Endometrial microvascular endothelial cells (primary cell): ENCODE results near the gene MIER1. TPM values are rescaled to one million over a fixed set of nuclear protein-coding genes. Genes with fewer than 3 reads are reported as not detected.

ENCODE experiments used
- in situ Hi-C: cut with HindIII; loops from 2 replicates; pipeline ENCODE4 v1.10.0; 2017; ENCODE audit warnings: low sequenced_read_pairs, low pct_unique_long_range_greater_than_20kb; ENCODE audit errors: inconsistent ontology term
- total RNA-seq: library from RNA; depleted of rRNA; stranded (reverse); fragments of >200 nt; gene quantifications from one replicate; pipeline ENCODE4 v1.2.3, GENCODE V29; 2015; ENCODE audit errors: inconsistent ontology term

MIER1 gene
- total RNA-seq, 1 donor from 2014 or later: 24.5 TPM

DNA sequence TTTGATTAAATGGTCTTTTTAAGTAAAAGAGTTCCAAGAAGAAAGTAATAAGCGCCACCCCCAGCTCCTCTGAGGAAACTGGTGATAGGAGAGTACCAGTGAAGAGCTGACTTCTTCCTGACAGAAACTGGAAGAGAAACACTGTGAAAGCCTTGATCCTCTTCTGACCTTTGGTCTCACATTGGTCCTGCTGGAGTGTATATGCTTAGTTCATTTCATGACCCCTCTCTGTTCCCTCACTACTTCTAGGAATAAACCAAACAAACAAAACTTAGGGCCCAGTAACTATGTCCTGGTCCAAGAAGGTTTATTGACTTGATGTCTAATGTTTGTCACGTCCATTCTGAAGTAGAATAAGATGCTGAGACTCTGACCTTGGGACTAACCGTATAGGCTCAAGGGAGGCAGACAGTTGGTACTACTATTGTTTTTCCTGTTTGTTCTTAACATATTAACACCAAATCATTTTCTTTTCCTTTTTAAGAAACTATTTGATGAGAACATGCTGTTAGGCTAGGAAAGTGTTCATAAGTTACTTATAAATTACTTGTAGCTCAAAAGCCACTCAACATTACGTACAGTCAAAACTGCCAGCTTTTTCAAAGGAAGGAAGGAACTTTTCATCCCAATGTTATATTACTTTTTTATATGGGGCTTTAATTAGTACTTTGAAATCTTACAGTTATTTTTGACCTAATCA, 57.9 kb downstream of the MIER1 start:
- in situ Hi-C loops: loop anchor here (25.0 kb wide), 1 partner anchor 220 kb away; the partner anchor contains the start of gene DYNLT5

DNA sequence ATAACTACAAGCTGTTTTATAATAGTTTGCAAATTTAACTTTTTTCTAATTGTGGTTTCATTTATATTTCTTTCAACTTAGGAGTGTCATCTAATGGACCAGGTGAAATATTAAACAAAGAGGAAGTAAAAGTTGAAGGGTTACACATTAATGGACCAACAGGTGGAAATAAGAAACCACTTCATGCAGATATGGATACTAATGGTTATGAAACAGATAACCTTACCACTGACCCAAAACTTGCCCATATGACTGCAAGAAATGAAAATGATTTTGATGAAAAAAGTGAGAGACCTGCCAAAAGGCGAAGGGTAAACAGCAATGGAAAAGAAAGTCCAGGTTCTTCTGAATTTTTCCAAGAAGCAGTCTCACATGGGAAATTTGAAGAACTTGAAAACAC, 59.7 kb downstream of the MIER1 start:
- in situ Hi-C loops: loop anchor here (25.0 kb wide), 1 partner anchor 222 kb away; the partner anchor contains the start of gene DYNLT5

DNA sequence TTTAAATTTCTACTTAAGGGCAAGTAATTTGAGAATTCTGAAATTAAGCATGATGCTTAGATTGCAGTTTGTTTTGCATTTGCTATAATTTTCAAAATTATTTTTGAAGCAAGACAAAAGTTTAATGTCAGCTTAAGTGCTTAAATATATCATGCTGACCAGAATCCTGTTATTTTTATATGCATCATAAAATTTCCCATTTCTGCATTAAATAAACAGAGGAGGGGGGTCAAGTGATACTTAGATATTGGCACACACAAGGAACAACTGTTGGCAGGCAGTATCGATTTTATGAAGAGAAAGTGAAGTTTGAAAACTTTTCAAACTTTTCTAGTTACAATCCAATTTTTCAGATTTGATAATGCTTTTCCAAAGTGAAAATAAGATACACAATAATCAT, 61.0 kb downstream of the MIER1 start:
- in situ Hi-C loops: loop anchor here (25.0 kb wide), 1 partner anchor 224 kb away; the partner anchor contains the start of gene DYNLT5

- in situ Hi-C loops: loop anchor here (25.0 kb wide), 1 partner anchor 231 kb away; the partner anchor contains the start of gene DYNLT5
These were observed 68.3 kb downstream of the MIER1 start for GRCh38 chr1:66993076-66993475.

DNA sequence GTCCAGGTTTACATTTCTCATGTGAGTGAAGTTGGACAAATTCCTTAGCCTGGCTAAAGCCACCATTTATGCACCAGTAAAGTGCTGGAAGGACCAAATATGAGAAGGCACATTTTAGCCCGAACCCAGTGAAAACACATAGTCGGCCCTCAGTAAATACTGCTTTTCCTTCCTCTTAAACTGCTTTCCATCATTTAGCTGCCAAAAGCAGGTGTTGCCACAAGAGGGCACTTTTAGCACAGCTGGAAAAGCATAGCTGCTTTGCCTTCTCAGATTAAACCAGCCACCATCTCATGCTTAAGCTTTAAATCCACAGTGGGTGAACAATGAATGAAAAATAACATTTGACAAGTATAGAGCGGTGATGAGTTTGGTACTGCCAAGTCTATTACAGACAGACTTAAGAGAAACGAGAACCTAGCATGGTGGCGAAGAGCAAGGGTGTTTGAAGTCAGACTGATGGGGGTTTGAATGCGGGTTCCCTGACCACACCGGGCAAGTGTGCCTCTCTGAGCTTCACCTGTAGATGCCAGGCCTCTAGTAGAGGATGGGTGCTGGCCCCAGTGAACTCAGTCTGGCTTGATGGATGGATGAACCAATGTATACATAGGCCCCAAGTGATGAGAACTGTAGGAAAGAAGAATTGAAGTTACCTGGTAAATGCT, 71.4 kb downstream of the MIER1 start:
- in situ Hi-C loops: loop anchor here (25.0 kb wide), 1 partner anchor 234 kb away; the partner anchor contains the start of gene DYNLT5

DNA sequence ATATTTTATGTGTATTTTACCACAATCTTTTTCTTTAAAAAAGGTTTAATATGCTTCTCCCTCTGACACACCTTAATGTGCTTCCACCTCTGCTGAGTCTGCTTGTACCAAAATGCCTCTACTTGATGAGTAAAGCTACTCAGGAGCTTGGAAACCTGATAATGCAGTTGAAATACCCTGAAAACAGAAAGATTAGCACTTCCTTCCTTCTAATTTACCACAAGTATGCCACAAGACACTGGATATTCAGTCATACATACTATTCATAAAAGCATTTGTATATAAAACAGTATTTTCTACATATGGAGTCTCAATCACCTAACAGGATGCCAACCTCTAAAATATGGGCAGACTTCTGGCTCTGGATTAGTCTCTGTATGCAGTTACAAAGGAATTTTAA, 74.2 kb downstream of the MIER1 start:
- in situ Hi-C loops: loop anchor here (25.0 kb wide), 1 partner anchor 237 kb away; the partner anchor contains the start of gene DYNLT5

GRCh38 chr1:66999640-67000400, 75.0 kb downstream of the MIER1 start:
- in situ Hi-C loops: loop anchor here (25.0 kb wide), 1 partner anchor 238 kb away; the partner anchor contains the start of gene DYNLT5

GRCh38 chr1:67001682-67002425, 77.1 kb downstream of the MIER1 start:
- in situ Hi-C loops: no loop called here

DNA sequence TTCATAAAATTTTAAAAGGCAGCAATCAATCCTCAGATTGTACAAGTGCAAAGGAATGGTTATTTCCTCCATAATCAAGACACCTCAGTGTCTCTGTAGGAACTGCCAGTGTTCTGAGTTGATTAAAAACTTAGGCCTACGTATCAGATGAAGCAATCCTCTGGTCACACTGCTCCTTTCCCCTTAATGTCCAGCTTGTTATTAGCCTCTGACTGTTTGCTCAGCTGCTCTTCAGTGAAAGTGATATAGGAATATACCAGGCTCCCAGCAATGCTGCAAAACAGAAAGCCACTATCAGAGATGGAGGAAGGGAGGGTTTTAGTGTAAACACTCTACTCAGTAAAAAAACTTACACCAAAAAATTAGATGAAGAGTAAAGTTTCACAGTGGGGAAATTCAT, 79.4 kb downstream of the MIER1 start:
- in situ Hi-C loops: no loop called here

DNA sequence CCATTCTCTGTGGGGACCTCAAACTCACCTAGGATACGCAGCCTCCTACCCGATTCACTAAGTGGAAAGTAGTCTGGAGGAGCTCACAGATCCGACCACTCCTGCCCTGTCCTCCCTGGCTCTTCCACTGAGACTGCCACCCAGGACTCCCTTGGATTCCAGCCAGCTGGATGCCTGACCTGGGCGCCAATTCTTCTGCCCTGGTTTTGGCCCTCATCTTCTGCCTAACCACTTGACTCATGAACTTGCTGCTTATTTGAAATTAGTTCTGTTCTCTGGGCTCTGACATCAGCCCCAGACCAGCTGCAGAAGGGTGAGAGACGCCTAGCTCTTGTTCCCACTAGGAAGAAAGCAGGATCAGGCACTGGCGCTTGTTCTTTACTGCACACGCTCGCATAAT, 80.3 kb downstream of the MIER1 start:
- in situ Hi-C loops: no loop called here

- in situ Hi-C loops: no loop called here
These were observed 85.0 kb downstream of the MIER1 start for GRCh38 chr1:67009792-67010191.

DNA sequence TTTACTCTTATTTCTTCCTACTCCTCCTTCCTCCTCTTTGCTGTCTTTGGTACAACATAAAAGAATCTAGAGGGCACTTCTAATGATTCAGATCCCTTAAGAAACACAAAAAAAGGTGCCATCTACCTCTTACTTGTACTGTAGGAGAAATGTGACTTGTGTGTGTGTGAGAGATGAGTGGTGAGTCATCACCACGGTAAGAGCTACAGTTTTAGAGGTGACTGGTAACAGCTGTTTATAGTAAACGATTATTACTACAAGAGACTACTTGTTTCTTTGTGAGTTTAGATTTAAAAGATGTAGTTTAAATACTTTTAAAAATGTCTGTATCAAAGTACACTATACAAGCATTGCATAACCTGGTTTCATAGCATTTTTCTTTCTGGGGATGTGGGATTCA, 88.8 kb downstream of the MIER1 start:
- in situ Hi-C loops: no loop called here

- in situ Hi-C loops: no loop called here
These were observed 93.8 kb downstream of the MIER1 start for GRCh38 chr1:67018574-67018973.

- in situ Hi-C loops: no loop called here
These were observed 94.3 kb downstream of the MIER1 start for GRCh38 chr1:67019121-67019520.

GRCh38 chr1:67019600-67020136, 94.9 kb downstream of the MIER1 start:
- in situ Hi-C loops: no loop called here

DNA sequence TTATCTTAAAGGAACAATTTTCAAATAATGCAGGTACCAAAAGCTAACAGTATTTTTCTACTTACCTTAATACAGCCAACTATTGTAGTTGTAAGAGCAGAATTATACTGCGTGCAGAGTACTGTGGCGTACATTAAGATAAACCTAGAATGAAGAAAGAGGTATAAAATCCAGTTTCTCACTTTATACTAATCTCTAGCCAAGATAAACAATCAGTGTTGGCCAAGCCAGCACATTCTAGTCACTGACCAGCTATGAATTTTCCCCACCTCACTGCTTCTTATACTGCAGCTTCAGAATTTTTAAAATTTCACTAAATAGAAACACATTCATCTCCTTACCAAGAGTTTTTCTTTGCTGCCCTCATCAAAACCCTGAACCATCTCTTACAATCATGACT, 95.5 kb downstream of the MIER1 start:
- in situ Hi-C loops: no loop called here

DNA sequence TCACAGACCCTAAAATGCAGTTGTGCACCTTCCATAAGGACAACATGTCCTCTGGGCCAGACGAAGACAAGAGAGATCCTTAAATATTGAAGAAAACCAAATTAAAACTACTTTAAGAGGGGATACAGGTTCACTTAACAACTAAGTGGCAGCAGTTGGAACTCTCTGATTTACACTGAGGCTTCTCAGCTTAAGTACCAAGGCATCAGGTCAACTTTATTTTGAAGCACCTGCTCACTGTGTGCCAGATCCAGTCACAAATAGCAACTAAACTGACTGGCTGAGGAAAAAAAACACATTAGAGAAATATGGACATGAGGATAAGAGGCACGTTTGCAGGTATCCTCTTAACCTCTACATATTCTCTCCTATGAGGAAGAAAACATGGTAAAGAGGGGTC, 96.0 kb downstream of the MIER1 start:
- in situ Hi-C loops: no loop called here

DNA sequence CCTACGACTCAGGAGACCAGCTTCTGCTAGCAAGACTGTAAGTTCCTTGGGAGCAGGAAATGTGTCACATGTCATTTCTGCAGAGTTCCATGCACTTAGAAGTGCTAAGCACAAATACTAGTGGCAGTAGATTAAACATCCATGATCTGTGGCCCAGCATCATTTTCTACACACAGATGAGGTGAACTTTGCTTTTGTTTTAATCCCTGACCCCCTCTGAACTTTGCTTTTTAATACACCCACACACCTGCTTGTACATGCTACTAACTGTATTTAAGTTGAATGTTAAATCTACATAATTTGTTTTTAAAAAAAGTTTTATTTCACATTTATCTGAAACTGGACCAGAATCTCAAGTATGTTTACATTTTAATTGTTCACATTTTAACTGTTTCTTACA, 104.7 kb downstream of the MIER1 start:
- in situ Hi-C loops: no loop called here
